Breast epithelium (tissue), 4 donors: Measurements from ENCODE around the gene TXNRD2. TPM values are rescaled to one million over a fixed set of nuclear protein-coding genes. Genes with fewer than 3 reads are reported as not detected.

Experiments used
- DNase-seq, 2 donors: peaks; one replicate each; pipeline ENCODE4 v3.0.0-alpha.2; 2019; ENCODE audit warnings: low spot score in 2 of 2
- H3K27ac ChIP-seq, 2 donors: fragments of 200-600 bp; sonication (generic) in 1 of 2; one replicate each; pipeline ENCODE4 v1.5.1; 2016 to 2019; ENCODE audit warnings: mild to moderate bottlenecking in 1 of 2
- H3K27me3 ChIP-seq, 2 donors: fragments of 200-600 bp; sonication (generic) in 1 of 2; one replicate each; pipeline versions ENCODE4 v1.5.1 to v1.6.0; 2017 to 2019; ENCODE audit warnings: control low read depth in 1 of 2, mild to moderate bottlenecking in 1 of 2
- H3K36me3 ChIP-seq: fragments of 200-600 bp; one replicate; pipeline ENCODE4 v1.5.1; 2019
- H3K4me1 ChIP-seq, 2 donors: fragments of 200-600 bp; sonication (generic); one replicate each; pipeline ENCODE4 v1.5.1; 2016 to 2019; ENCODE audit warnings: control low read depth in 1 of 2
- H3K4me3 ChIP-seq, 3 donors: fragments of 200-600 bp; sonication (generic); 1 replicate in 2 of 3; 2 replicates in 1 of 3; pipeline ENCODE4 v1.5.1; 2016 to 2019; ENCODE audit warnings: mild to moderate bottlenecking in 3 of 3, moderate library complexity in 2 of 3
- H3K9me3 ChIP-seq, 2 donors: fragments of 200-600 bp; sonication (generic) in 1 of 2; one replicate each; pipeline ENCODE4 v1.5.1; 2016 to 2019; ENCODE audit warnings: control low read depth in 1 of 2
- POLR2A ChIP-seq: fragments of 450-650 bp; IDR thresholded peaks from one replicate; pipeline ENCODE4 v1.6.1; 2016; ENCODE audit warnings: antibody characterized with exemption, mild to moderate bottlenecking, moderate library complexity
- POLR2AphosphoS5 ChIP-seq, 3 donors: sonication (generic); formaldehyde crosslinking; IDR thresholded peaks; one replicate each; pipeline ENCODE4 v1.6.1; 2017; ENCODE audit warnings: antibody characterized with exemption in 3 of 3
- intact Hi-C: fragments of 100-400 bp; cut with DNase I; formaldehyde crosslinking; loops from one replicate; pipeline ENCODE4 v1.15.1; 2023; ENCODE audit warnings: low total_unique reads
- total RNA-seq, 3 donors: library from RNA; depleted of rRNA; stranded (reverse); fragments of >200 nt; gene quantifications; one replicate each; pipeline ENCODE4 v1.1.0, GENCODE V29; 2016
- TF ChIP-seq, protein P1 (sequence below), 3 donors: fragments of 450-650 bp; IDR thresholded peaks; one replicate each; pipeline ENCODE4 v1.5.1; 2016 to 2017; ENCODE audit warnings: antibody characterized with exemption in 3 of 3, mild to moderate bottlenecking in 3 of 3, moderate library complexity in 3 of 3

The TXNRD2 gene
- total RNA-seq, 3 donors from 2014 or later, result 13.8 to 22.8 (median 20.6) TPM

DNA sequence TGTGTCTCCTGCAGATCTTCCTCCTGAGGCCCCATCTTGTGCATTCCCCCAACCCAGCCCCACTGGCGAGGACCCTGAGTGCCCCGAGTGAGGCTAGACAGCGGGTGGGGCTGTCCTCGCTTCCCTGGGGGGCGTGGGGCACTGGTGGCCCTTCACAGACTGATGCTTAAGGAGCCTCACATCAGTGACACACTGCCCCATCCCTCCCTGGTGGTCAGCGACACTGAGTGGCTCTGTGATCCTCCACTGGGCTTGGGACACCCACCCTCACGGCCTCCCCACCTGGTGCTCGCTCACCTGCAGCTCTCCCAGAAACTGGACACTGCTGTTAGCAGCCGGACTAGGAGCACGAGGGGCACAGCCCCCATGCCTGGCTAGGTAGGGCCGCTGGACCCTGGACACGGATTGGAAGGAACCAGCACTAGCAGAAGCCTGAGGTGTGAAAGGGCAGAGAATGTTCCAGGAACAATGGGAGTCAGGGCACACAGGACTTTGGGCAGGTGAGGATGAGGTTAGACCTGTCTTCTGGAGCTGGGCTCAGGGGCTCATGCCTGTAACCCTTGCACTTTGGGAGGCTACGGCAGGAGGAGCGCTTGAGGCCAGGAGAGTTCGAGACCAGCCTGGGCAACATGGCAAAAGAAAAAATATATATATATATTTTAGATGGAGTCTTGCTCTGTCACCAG is 23.2 kb upstream of the TXNRD2 start:
- TF ChIP-seq POLR2A (no peak), POLR2AphosphoS5 (IDR thresholded peaks at IDR 0.05) (no peak)
- TF ChIP-seq, protein P1, sequence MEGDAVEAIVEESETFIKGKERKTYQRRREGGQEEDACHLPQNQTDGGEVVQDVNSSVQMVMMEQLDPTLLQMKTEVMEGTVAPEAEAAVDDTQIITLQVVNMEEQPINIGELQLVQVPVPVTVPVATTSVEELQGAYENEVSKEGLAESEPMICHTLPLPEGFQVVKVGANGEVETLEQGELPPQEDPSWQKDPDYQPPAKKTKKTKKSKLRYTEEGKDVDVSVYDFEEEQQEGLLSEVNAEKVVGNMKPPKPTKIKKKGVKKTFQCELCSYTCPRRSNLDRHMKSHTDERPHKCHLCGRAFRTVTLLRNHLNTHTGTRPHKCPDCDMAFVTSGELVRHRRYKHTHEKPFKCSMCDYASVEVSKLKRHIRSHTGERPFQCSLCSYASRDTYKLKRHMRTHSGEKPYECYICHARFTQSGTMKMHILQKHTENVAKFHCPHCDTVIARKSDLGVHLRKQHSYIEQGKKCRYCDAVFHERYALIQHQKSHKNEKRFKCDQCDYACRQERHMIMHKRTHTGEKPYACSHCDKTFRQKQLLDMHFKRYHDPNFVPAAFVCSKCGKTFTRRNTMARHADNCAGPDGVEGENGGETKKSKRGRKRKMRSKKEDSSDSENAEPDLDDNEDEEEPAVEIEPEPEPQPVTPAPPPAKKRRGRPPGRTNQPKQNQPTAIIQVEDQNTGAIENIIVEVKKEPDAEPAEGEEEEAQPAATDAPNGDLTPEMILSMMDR (IDR thresholded peaks at IDR 0.05), result no peak
- H3K36me3 ChIP-seq, result no peaks in the 10 kb centered on the region
- H3K27me3 ChIP-seq, result no peaks in the 10 kb centered on the region
- H3K4me3 ChIP-seq, result no peak overlapping the region
- peak overlapping the region; percentile 72 to 97 for H3K27ac ChIP-seq
- DNase-seq, result no peak
- peaks cover 6 to 29% of the 10 kb centered on the region in 2 donors for H3K4me1 ChIP-seq
- no peaks in the 10 kb centered on the region for H3K9me3 ChIP-seq
- intact Hi-C loops, result no loop called here

DNA sequence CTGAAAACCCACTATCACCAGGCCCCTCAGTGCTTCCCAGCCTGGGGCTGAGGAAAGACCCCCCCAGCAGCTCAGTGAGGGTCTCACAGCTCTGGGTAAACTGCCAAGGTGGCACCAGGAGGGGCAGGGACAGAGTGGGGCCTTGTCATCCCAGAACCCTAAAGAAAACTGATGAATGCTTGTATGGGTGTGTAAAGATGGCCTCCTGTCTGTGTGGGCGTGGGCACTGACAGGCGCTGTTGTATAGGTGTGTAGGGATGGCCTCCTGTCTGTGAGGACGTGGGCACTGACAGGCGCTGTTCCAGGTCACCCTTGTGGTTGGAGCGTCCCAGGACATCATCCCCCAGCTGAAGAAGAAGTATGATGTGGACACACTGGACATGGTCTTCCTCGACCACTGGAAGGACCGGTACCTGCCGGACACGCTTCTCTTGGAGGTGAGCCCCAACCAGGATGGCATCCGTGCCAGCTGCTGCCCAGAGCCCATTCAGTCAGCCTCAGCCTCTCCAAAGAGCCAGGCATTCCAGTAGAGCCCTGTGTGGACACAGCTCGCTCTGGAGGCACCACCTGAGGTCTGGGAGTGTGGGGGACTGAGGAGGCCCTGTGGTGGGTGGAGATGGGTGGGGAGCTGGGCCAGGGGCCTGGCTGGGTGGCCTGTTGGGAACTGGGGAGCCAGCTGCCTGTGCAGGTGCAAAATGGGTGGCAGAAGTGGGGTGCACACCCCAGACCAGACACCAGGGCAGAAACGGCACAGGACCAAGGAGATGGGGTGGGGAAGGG is 22.4 kb upstream of the TXNRD2 start:
- TF ChIP-seq POLR2AphosphoS5 (IDR thresholded peaks at IDR 0.05) (no peak), POLR2A (no peak)
- TF ChIP-seq, protein P1 (IDR thresholded peaks at IDR 0.05), result no peak
- intact Hi-C loops, result no loop called here
- Histone ChIP-seq H3K4me1 (peaks cover 9 to 33% of the 10 kb centered on the region in 2 donors), H3K36me3 (no peaks in the 10 kb centered on the region), H3K9me3 (no peaks in the 10 kb centered on the region), H3K27me3 (no peaks in the 10 kb centered on the region), H3K4me3 (peak overlapping the region in 2 of 3 donors; percentile 40 to 60), H3K27ac (peak overlapping the region; percentile 72 to 97)
- DNase-seq, result no peak

- intact Hi-C loops, result no loop called here
- Histone ChIP-seq H3K4me1 (peaks cover 9 to 33% of the 10 kb centered on the region in 2 donors), H3K36me3 (no peaks in the 10 kb centered on the region), H3K27ac (peak overlapping the region; percentile 72 to 97), H3K4me3 (peak overlapping the region in 2 of 3 donors; percentile 40 to 60), H3K27me3 (no peaks in the 10 kb centered on the region), H3K9me3 (no peaks in the 10 kb centered on the region)
- DNase-seq, result peak; percentile 96 to 97
- peak; percentile 58 to 65 (median 62) for TF ChIP-seq POLR2AphosphoS5 (IDR thresholded peaks at IDR 0.05)
- TF ChIP-seq, protein P1 (IDR thresholded peaks at IDR 0.05), result no peak
- no peak for TF ChIP-seq POLR2A
Measured at GRCh38 chr22:19962909-19963806, 21.5 kb upstream of the TXNRD2 start.

GRCh38 chr22:19962246-19962908 is 20.8 kb upstream of the TXNRD2 start:
- Histone ChIP-seq H3K4me3 (peak overlapping the region in 2 of 3 donors; percentile 40 to 60), H3K9me3 (no peaks in the 10 kb centered on the region), H3K27me3 (no peaks in the 10 kb centered on the region), H3K36me3 (no peaks in the 10 kb centered on the region), H3K4me1 (peaks cover 9 to 33% of the 10 kb centered on the region in 2 donors), H3K27ac (peak overlapping the region; percentile 72 to 97)
- no peak for TF ChIP-seq POLR2AphosphoS5 (IDR thresholded peaks at IDR 0.05)
- TF ChIP-seq, protein P1 (IDR thresholded peaks at IDR 0.05), result peak in 2 of 3 donors; percentile 40 to 53
- intact Hi-C loops, result no loop called here
- DNase-seq, result peak; percentile 78 to 82
